GM12878 (cell line): ENCODE results near the gene SRPK2. TPM values are rescaled to one million over a fixed set of nuclear protein-coding genes. Genes with fewer than 3 reads are reported as not detected.
"Not testable (repeated sequence)": the region's sequence is repeated elsewhere in the genome, so short reads cannot be mapped to it uniquely, and the experiment has no call there.

Experiments
- ATAC-seq: fragments of 200-7000 bp; cut with Tn5 transposase; 3 replicates; pipeline ENCODE4 v1.9.1; 2020; ENCODE audit warnings: mild to moderate bottlenecking, moderate library complexity
- BruUV-seq: library from RNA; stranded (reverse); fragments of 400-500 nt; replicated peaks from 2 replicates; lab custom pipeline; 2021; lab: Mats Ljungman, UMichigan
- CTCF ChIA-PET: fragments of 300-600 bp; sonication (Branson Sonifier 250); formaldehyde crosslinking; extraction: SDS; loops from one replicate; lab custom pipeline; 2021; ENCODE audit warnings: inconsistent platforms; lab: Yijun Ruan, JAX
- POLR2A ChIA-PET: fragments of 350-600 bp; formaldehyde crosslinking; extraction: SDS; loops from one replicate; lab custom pipeline; 2021; ENCODE audit warnings: inconsistent platforms; lab: Charles Lee
- RAD21 ChIA-PET: fragments of 300-600 bp; sonication (Branson Sonifier 250); formaldehyde crosslinking; loops from one replicate; lab custom pipeline; 2023; ENCODE audit warnings: antibody characterized with exemption; ENCODE audit not compliant: unreplicated experiment; lab: Charles Lee
- SMC1A ChIA-PET: fragments of 300-600 bp; sonication (Branson Sonifier 250); formaldehyde crosslinking; loops from one replicate; lab custom pipeline; 2023; ENCODE audit not compliant: unreplicated experiment, uncharacterized antibody; lab: Charles Lee
- DNase-seq: peaks from one replicate; pipeline ENCODE4 v3.0.0-alpha.2; 2011; ENCODE audit warnings: low read depth, low spot score
- FAIRE-seq: peaks from 3 replicates; lab custom pipeline; 2011; peaks lifted over from hg19 to GRCh38; lab: Jason Lieb, UNC
- H2AFZ ChIP-seq: 2 replicates; pipeline ENCODE4 v1.6.0; 2011; ENCODE audit warnings: low read depth, low read length, control low read depth; ENCODE audit not compliant: control insufficient read depth
- H3K27ac ChIP-seq: 2 replicates; pipeline ENCODE4 v1.5.1; 2011; ENCODE audit warnings: control low read depth; ENCODE audit not compliant: control insufficient read depth, insufficient read depth
- H3K27me3 ChIP-seq, 2 experiments: replicated peaks in 1 of 2; 2 replicates each; pipeline versions ENCODE4 v1.6.0 to v1.6.1; 2011; ENCODE audit warnings: low read length in 1 of 2; ENCODE audit not compliant: control insufficient read depth in 2 of 2, insufficient read depth in 2 of 2
- H3K36me3 ChIP-seq, 2 experiments: 2 replicates each; pipeline ENCODE4 v1.5.1; 2011; ENCODE audit warnings: low read length in 1 of 2; ENCODE audit not compliant: control insufficient read depth in 2 of 2, insufficient read depth in 2 of 2
- H3K4me1 ChIP-seq: 2 replicates; pipeline ENCODE4 v1.6.1; 2011; ENCODE audit warnings: mild to moderate bottlenecking, low read length, moderate library complexity, mixed read lengths; ENCODE audit not compliant: control insufficient read depth, insufficient read depth
- H3K4me2 ChIP-seq: 2 replicates; pipeline ENCODE4 v1.6.0; 2011; ENCODE audit warnings: control low read depth; ENCODE audit not compliant: control insufficient read depth, insufficient read depth
- H3K4me3 ChIP-seq: fragments of 200-600 bp; sonication (generic); 2 replicates; pipeline ENCODE4 v1.5.1; 2016
- H3K79me2 ChIP-seq: 2 replicates; pipeline ENCODE4 v1.6.0; 2011; ENCODE audit warnings: low read length; ENCODE audit not compliant: control insufficient read depth, insufficient read depth
- H3K9ac ChIP-seq: 2 replicates; pipeline ENCODE4 v1.8.0; 2011; ENCODE audit warnings: low read length, control low read depth, mixed read lengths; ENCODE audit not compliant: control insufficient read depth, insufficient read depth
- H3K9me3 ChIP-seq: replicated peaks from 3 replicates; pipeline ENCODE4 v1.5.1; 2011; ENCODE audit warnings: mild to moderate bottlenecking, low read length; ENCODE audit not compliant: control insufficient read depth, insufficient read depth
- H4K20me1 ChIP-seq: 2 replicates; pipeline ENCODE4 v1.6.0; 2011; ENCODE audit not compliant: control insufficient read depth, insufficient read depth
- BHLHE40 ChIP-seq, 2 experiments: fragments of 450-650 bp in 1 of 2; IDR thresholded peaks; 2 replicates each; pipeline ENCODE4 v1.6.1; 2011 to 2017; ENCODE audit warnings: low read depth in 2 of 2, borderline replicate concordance in 1 of 2, improper control_type of control experiment in 1 of 2, low read length in 1 of 2, mild to moderate bottlenecking in 1 of 2
- CEBPZ ChIP-seq: fragments of 150-350 bp; IDR thresholded peaks from 2 replicates; pipeline ENCODE4 v1.6.1; 2016; ENCODE audit warnings: low read depth, low read length
- SMC3 ChIP-seq: IDR thresholded peaks from 2 replicates; pipeline ENCODE4 v1.6.1; 2011; ENCODE audit warnings: low read length, improper control_type of control experiment, borderline replicate concordance
- YBX1 ChIP-seq: fragments of 450-650 bp; IDR thresholded peaks from 2 replicates; pipeline ENCODE4 v1.6.1; 2016; ENCODE audit warnings: antibody characterized with exemption
- WGBS: methylation state at CpG from one replicate; pipeline ENCODE4 v1.1.6; 2016; ENCODE audit warnings: low lambda C conversion rate; ENCODE audit not compliant: insufficient replicate concordance, insufficient coverage; ENCODE audit errors: missing lambda C conversion rate; 5-methylcytosine and 5-hydroxymethylcytosine counted together
- in situ Hi-C: fragments of 300-500 bp; cut with MboI; formaldehyde crosslinking; loops from 9 replicates; pipeline ENCODE4 v1.14.3; 2018; ENCODE audit warnings: mixed read lengths
- intact Hi-C: fragments of 100-400 bp; cut with micrococcal nuclease; formaldehyde crosslinking; loops from one replicate; pipeline ENCODE4 v1.14.2; 2022; ENCODE audit not compliant: unreplicated experiment
- polyA plus RNA-seq, 11 experiments: library from polyadenylated mRNA; depleted of rRNA in 4 of 11; unstranded in 6 of 11; stranded (reverse) in 5 of 11; fragments of >200 nt; fragmentation: Nextera tagmentation in 4 of 11; fragmentation: Illumina TruSeq in 1 of 11; extraction: Ambion mirVana in 4 of 11; extraction: Trizol in 1 of 11; gene quantifications; 1 replicate in 1 of 11; 2 replicates in 10 of 11; pipeline versions ENCODE4 v1.2.1 to v1.2.3, GENCODE V29; 2011 to 2016; ENCODE audit warnings: inconsistent platforms in 2 of 11, missing spikeins in 2 of 11, low read depth in 1 of 11
- total RNA-seq, 4 experiments: library from RNA; depleted of rRNA in 3 of 4; stranded (reverse); fragments of >200 nt in 3 of 4; fragmentation: Illumina TruSeq in 1 of 4; extraction: Trizol in 1 of 4; gene quantifications; 2 replicates each; pipeline versions ENCODE4 v1.2.1 to v1.2.3, GENCODE V29; 2013 to 2021

The SRPK2 gene
- total and polyA plus RNA-seq, 10 of the 15 experiments (the other 5 are each of a cell fraction or from before 2014, with no cell fraction given), result 13.2 to 32.8 (median 24.5) TPM

- peak; percentile 42; the same call in 1 of the 2 replicates for TF ChIP-seq SMC3
These were observed 52.7 kb downstream of the SRPK2 start (continued) for GRCh38 chr7:105336009-105336408.

- H2AFZ ChIP-seq, H3K27ac ChIP-seq, H4K20me1 ChIP-seq, BruUV-seq, H3K9me3 ChIP-seq, FAIRE-seq, H3K4me3 ChIP-seq, H3K9ac ChIP-seq, in situ Hi-C loops, ATAC-seq, H3K4me1 ChIP-seq, H3K4me2 ChIP-seq, H3K27me3 ChIP-seq, H3K36me3 ChIP-seq, DNase-seq, H3K79me2 ChIP-seq: not testable (repeated sequence)
- intact Hi-C loops, result loop anchor here (10.0 kb wide), 1 partner anchor 408 kb away; no protein-coding TSS in a partner anchor
- ChIA-PET RAD21 (interaction anchor here (1.4 to 1.5 kb wide), 2 partner anchors 20 to 352 kb away, joined by 3 read pairs; no protein-coding TSS in a partner anchor), CTCF (interaction anchor here (0.9 to 3.8 kb wide), 4 partner anchors 12 to 412 kb away, joined by 3 to 13 read pairs (median 4); no protein-coding TSS in a partner anchor), SMC1A (interaction anchor here (1.1 to 5.5 kb wide), 4 partner anchors 12 to 283 kb away, joined by 3 to 25 read pairs (median 6); no protein-coding TSS in a partner anchor), POLR2A (interaction anchor here (1.0 kb wide), 1 partner anchor 66 kb away, joined by 3 read pairs; no protein-coding TSS in a partner anchor)
- 100% methylated on average over 5 of the region's 5 CpGs for WGBS
These were observed 56.1 kb downstream of the SRPK2 start for GRCh38 chr7:105332661-105333060.

GRCh38 chr7:105330526-105330925 lies 58.2 kb downstream of the SRPK2 start:
- Histone ChIP-seq H3K4me2 (no peak overlapping the region), H3K4me1 (peaks cover 9% of the 10 kb centered on the region), H3K27me3 (no peaks in the 10 kb centered on the region), H3K79me2 (peaks cover 8% of the 10 kb centered on the region), H3K9ac (no peak overlapping the region), H3K36me3 (no peaks in the 10 kb centered on the region), H4K20me1 (no peaks in the 10 kb centered on the region), H3K4me3 (no peak overlapping the region), H3K27ac (no peak overlapping the region), H3K9me3 (no peaks in the 10 kb centered on the region), H2AFZ (no peak overlapping the region)
- ATAC-seq, result peak; percentile 65
- no peak for FAIRE-seq
- BruUV-seq, result no TSS peak
- SMC1A ChIA-PET, result interaction anchor here (0.6 to 5.5 kb wide), 8 partner anchors 10 to 179 kb away, joined by 3 to 25 read pairs (median 4); no protein-coding TSS in a partner anchor
- no peak for DNase-seq
- TF ChIP-seq CEBPZ (no peak), YBX1 (no peak), BHLHE40 (IDR thresholded peaks at IDR 0.05; ENCODE audit: borderline replicate concordance in 1 of 2, low read depth in 2 of 2, low read length in 1 of 2) (peak; percentile 33 to 65; a peak in 2 of 4 replicates)
- CTCF ChIA-PET, result interaction anchor here (0.7 to 3.8 kb wide), 4 partner anchors 15 to 349 kb away, joined by 3 to 13 read pairs (median 4); no protein-coding TSS in a partner anchor
- POLR2A ChIA-PET, result interaction anchor here (0.6 to 1.1 kb wide), 3 partner anchors 15 to 443 kb away, joined by 3 to 4 read pairs (median 3); no protein-coding TSS in a partner anchor
- WGBS, result 68% methylated on average over 3 of the region's 3 CpGs
- in situ Hi-C loops (no loop called here), intact Hi-C loops (loop anchor here (10.0 kb wide), 1 partner anchor 406 kb away; no protein-coding TSS in a partner anchor)
- RAD21 ChIA-PET, result interaction anchor here (1.2 to 1.4 kb wide), 3 partner anchors 43 to 348 kb away, joined by 3 to 4 read pairs (median 3); no protein-coding TSS in a partner anchor
